Thymus (tissue), 11 donors: ENCODE data around the gene MAPT. TPM values are rescaled to one million over a fixed set of nuclear protein-coding genes. Genes with fewer than 3 reads are reported as not detected.

Experiments used
- DNase-seq, 9 donors: peaks; one replicate each; pipeline ENCODE4 v3.0.0-alpha.2; 2013; ENCODE audit warnings: low spot score in 9 of 9, low read depth in 6 of 9, missing footprints in 1 of 9
- H3K27ac ChIP-seq, 2 donors: one replicate each; pipeline ENCODE4 v1.5.1; 2013; ENCODE audit warnings: control low read depth in 1 of 2, low read depth in 1 of 2, low read length in 1 of 2, mild to moderate bottlenecking in 1 of 2, moderate library complexity in 1 of 2
- H3K27me3 ChIP-seq, 2 donors: one replicate each; pipeline ENCODE4 v1.5.1; 2013; ENCODE audit warnings: low read length in 1 of 2; ENCODE audit not compliant: control insufficient read depth in 2 of 2, insufficient read depth in 1 of 2
- H3K36me3 ChIP-seq, 2 donors: one replicate each; pipeline ENCODE4 v1.5.1; 2013; ENCODE audit warnings: low read length in 1 of 2, mild to moderate bottlenecking in 1 of 2, moderate library complexity in 1 of 2; ENCODE audit not compliant: control insufficient read depth in 2 of 2, insufficient read depth in 2 of 2
- H3K4me1 ChIP-seq, 2 donors: one replicate each; pipeline ENCODE4 v1.5.1; 2013; ENCODE audit warnings: low read length in 2 of 2; ENCODE audit not compliant: control insufficient read depth in 2 of 2, insufficient read depth in 2 of 2
- H3K4me3 ChIP-seq, 2 donors: one replicate each; pipeline ENCODE4 v1.5.1; 2013; ENCODE audit warnings: low read length in 2 of 2, control low read depth in 1 of 2, mild to moderate bottlenecking in 1 of 2
- H3K9me3 ChIP-seq, 2 donors: one replicate each; pipeline ENCODE4 v1.5.1; 2013; ENCODE audit warnings: low read length in 1 of 2, mild to moderate bottlenecking in 1 of 2; ENCODE audit not compliant: control insufficient read depth in 2 of 2, insufficient read depth in 1 of 2
- WGBS: extraction: QIAGEN DNeasy Blood & Tissue Kit; methylation state at CpG from one replicate; pipeline ENCODE4 v1.1.7; 2013; 5-methylcytosine and 5-hydroxymethylcytosine counted together
- polyA plus RNA-seq: library from polyadenylated mRNA; stranded (reverse); fragments of 200-250 nt; gene quantifications from one replicate; pipeline ENCODE4 v1.2.3, GENCODE V29; 2013
- total RNA-seq: library from RNA; stranded (reverse); fragments of 120-200 nt; gene quantifications from one replicate; pipeline ENCODE4 v1.2.4, GENCODE V29; 2013
- donor health status: healthy.

MAPT gene
- total and polyA plus RNA-seq, 2 donors: 0.57 to 0.84 TPM

DNA sequence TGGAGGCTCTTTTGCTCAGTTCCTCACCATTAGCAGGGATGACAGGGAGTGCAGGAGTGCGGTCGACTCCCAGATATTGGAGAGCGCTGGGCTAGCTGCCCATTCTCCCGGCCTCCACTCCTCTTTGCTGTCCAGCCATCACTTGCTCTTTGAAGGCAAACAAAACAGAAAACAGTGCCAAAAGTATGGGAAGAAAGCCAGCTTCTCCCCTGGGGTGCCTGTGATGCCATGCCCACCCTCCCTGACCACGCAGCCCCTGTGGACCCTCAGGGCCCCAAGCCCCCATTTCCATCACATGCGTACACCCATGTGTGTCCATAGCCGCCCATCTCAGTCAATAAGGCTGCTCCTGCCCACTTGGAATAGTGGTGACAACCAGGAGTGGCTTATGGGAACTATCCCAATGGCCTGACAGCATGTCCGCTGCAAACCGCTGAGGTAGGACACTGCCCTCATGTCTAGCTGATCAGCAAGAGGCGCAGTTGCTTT is 30.0 kb downstream of the MAPT start:
- Histone ChIP-seq H3K27ac (no peak overlapping the region), H3K27me3 (peaks cover 0 to 6% of the 10 kb centered on the region in 2 donors), H3K36me3 (no peaks in the 10 kb centered on the region), H3K9me3 (peaks cover 0 to 8% of the 10 kb centered on the region in 2 donors), H3K4me1 (no peaks in the 10 kb centered on the region), H3K4me3 (no peak overlapping the region)
- DNase-seq: no peak
- 94% methylated on average over 10 of the region's 10 CpGs for WGBS

DNA sequence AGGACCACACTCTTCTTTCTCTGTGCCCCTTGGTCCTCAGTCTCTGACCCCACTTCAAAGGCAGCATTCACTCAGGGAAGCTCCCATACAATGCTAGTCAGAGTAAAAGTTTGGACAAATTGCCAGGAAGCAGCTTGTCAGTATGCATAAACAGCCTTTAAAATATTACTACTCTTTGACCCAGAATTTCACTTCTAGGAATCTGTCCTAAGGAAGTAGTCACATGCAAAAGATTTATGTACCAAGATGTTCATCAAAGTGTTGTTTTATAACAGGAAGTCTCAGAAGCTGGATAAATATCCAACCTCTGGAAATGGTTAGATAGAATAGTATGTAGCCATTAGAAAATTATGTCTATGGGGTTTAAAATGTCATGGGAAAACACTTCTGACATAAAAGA is 31.0 kb downstream of the MAPT start:
- peaks cover 0 to 6% of the 10 kb centered on the region in 2 donors for H3K27me3 ChIP-seq
- H3K36me3 ChIP-seq: no peaks in the 10 kb centered on the region
- no peak for DNase-seq

DNA sequence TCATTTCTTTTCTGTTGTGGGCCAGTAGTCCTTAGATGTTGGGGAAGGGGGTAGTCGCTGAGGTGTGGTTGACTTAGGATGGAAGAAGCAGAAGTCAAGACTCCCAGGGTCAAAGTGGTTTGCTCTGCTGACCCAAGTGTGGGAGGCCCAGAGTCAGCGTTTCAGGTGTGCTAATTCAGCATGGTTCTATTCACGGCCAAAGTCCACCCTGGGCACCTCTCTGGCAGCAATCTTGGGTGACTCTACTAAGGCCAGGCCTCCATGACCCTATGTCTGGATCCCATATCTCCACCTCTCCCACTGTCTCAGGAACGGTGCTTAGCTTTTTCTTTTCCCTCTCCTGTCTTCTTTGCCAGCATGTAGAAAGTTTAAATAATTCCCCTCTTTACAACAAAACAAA is 32.9 kb downstream of the MAPT start:
- DNase-seq: no peak
- Histone ChIP-seq H3K9me3 (peaks cover 0 to 8% of the 10 kb centered on the region in 2 donors), H3K27ac (no peak overlapping the region), H3K27me3 (no peaks in the 10 kb centered on the region), H3K36me3 (no peaks in the 10 kb centered on the region), H3K4me1 (no peaks in the 10 kb centered on the region), H3K4me3 (no peak overlapping the region)
- WGBS: 94% methylated on average over 4 of the region's 4 CpGs

More for the DNA sequence above, 31.0 kb downstream of the MAPT start:
- H3K4me3 ChIP-seq: no peak overlapping the region
- H3K27ac ChIP-seq: no peak overlapping the region
- H3K9me3 ChIP-seq: peaks cover 0 to 8% of the 10 kb centered on the region in 2 donors
- H3K4me1 ChIP-seq: no peaks in the 10 kb centered on the region

DNA sequence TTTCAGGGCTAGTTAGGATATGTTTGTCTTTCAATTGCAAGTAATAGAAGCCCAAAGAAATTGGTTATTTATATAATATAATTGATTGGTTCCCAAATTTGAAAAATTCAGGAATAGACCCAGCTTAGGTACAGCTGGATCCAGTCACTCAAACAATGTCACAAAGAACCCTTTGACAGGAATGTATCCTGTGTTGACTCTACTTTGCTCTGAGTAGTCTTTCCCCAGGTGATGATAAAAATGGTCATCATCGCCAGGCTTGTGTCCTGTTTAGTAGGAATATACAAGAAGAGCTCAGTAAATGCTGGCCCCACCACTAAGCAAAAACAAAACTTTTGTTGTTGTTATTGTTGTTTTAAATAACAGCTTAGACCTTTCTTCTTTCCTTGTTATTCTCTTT is 35.0 kb downstream of the MAPT start:
- no peak for DNase-seq
- Histone ChIP-seq H3K27me3 (no peaks in the 10 kb centered on the region), H3K4me1 (no peaks in the 10 kb centered on the region), H3K36me3 (no peaks in the 10 kb centered on the region), H3K9me3 (peaks cover 0 to 8% of the 10 kb centered on the region in 2 donors), H3K27ac (no peak overlapping the region), H3K4me3 (no peak overlapping the region)
- 96% methylated on average over 1 of the region's 1 CpG for WGBS

DNA sequence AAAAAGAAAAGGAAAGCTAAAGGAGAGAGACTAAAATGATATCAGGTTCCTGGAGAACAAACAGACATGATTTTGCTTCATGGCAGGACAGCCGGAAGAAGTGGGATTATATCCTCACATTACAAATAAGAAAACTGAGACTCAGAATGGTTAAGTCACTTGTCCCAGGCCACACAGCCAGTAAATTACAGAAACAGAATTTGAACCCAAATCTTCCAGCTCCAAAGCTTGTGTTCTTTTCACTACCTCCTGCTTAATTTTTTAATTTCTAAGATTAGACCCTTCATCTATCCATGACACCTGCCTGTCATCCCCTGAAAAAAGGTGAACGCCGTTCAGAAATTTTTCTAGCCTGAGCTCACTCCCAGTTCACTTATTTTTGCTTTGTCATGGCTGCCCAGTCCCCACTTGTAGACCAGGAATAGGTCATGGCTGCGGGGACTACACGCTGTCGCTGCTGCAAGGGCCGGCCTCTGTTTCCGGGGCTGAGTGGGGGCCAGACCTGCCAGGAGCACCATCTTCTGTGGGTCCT is 36.1 kb downstream of the MAPT start:
- Histone ChIP-seq H3K27ac (no peak overlapping the region), H3K36me3 (no peaks in the 10 kb centered on the region), H3K27me3 (no peaks in the 10 kb centered on the region), H3K9me3 (peaks cover 0 to 8% of the 10 kb centered on the region in 2 donors), H3K4me1 (no peaks in the 10 kb centered on the region), H3K4me3 (no peak overlapping the region)
- WGBS: 96% methylated on average over 8 of the region's 8 CpGs
- DNase-seq: no peak

DNA sequence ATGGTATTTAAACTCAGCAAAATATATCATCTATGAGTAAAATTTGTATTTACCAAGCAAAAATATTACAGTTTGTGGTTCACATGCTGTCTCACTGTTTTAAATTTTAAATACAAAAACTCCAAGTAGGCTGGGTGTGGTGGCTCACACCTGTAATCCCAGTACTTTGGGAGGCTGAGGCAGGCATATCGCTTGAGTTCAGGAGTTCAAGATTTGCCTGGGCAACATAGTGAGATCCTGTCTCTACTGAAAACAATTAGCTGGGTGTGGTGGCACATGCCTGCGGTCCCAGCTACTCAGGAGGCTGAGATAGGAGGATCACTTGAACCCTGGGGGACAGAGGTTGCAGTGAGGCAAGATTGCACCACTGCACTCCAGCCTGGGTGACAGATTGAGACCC is 37.3 kb downstream of the MAPT start:
- Histone ChIP-seq H3K27me3 (no peaks in the 10 kb centered on the region), H3K9me3 (peaks cover 0 to 8% of the 10 kb centered on the region in 2 donors), H3K27ac (no peak overlapping the region), H3K4me1 (no peaks in the 10 kb centered on the region), H3K4me3 (no peak overlapping the region), H3K36me3 (no peaks in the 10 kb centered on the region)
- DNase-seq: no peak
- WGBS: 94% methylated on average over 2 of the region's 2 CpGs

DNA sequence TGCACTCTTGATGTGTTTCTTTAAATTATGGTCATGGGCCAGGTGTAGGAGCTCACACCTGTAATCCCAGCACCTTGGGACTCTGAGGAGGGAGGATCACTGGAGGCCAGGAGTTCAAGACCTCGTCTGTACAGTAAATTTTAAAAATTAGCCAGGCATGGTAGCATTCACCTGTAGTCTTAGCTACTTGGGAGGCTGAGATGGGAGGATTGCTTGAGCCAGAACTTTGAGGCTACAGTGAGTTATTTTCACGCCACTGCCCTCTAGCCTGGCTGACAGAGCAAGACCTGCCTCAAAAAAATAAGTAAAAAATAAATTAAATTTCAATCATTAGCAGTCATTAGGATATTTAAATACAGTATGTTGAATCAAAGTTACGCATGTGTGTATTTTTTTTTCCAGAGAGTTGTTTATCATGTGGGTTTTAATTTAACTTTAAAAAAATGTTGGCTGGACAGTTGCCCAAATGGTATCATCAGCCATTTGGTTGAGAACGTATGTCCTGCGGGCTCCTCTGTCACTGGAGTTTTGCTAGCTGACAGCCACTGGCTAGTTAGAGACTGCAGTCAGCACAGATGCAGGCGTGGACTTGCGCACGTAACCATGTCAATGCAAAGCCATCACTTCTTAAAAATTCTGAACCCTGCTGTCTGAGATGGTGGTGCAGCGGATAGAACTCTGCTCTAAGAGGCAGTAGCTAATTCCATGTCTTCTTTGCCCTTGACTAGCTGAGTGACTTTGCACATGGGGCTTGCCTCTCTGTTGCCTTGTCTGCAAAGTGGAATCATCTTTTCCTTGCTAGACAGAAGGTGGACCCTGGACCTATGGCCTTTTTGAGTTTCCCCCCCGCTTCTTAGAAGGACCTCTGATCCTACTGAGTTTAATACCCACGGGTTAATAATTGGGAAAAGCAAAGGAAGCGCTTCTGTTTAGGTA is 40.0 kb downstream of the MAPT start:
- 91% methylated on average over 12 of the region's 12 CpGs for WGBS
- H3K4me1 ChIP-seq: no peaks in the 10 kb centered on the region
- peaks cover 0 to 5% of the 10 kb centered on the region in 2 donors for H3K27me3 ChIP-seq
- no peak for DNase-seq
- H3K36me3 ChIP-seq: no peaks in the 10 kb centered on the region
- no peak overlapping the region for H3K4me3 ChIP-seq
- H3K27ac ChIP-seq: no peak overlapping the region
- H3K9me3 ChIP-seq: no peaks in the 10 kb centered on the region

DNA sequence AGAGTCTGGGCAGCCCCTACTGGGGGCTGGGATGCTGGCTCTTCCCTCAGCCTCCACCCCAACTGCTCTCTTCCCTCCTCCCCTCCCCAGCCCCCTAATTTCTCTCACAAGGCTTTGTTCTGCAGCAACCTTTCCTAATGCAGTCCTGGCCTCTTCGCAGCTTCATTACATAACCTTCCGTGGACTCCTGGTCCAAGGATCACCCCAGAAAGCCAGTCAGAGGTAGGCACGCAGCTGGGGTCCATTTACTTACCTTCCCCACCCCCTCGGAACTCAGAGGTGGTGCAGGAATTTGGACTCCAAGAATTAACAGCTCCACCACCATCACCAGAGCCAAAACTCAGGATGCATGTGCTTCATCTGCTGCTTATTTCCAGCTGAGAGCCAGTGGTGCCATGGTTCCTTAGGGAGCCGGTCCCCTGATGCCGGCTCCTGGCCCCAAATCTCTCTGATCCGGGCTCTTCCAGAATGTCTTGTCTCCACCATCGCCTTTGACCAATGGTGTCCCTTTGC is 40.9 kb downstream of the MAPT start:
- H3K9me3 ChIP-seq: no peaks in the 10 kb centered on the region
- H3K4me1 ChIP-seq: no peaks in the 10 kb centered on the region
- DNase-seq: no peak
- no peaks in the 10 kb centered on the region for H3K36me3 ChIP-seq
- H3K4me3 ChIP-seq: no peak overlapping the region
- H3K27me3 ChIP-seq: peaks cover 0 to 7% of the 10 kb centered on the region in 2 donors
- 93% methylated on average over 8 of the region's 8 CpGs for WGBS
- H3K27ac ChIP-seq: no peak overlapping the region
